DND-41 (cell line): ENCODE results near the gene KLHL20.
"Not testable (repeated sequence)": the region's sequence is repeated elsewhere in the genome, so short reads cannot be mapped to it uniquely, and the experiment has no call there.

Source experiments
- ATAC-seq: fragments of 200-7000 bp; cut with Tn5 transposase; 3 replicates; pipeline ENCODE4 v1.9.1; 2021; ENCODE audit warnings: low read depth; ENCODE audit not compliant: insufficient read depth
- DNase-seq: peaks from one replicate; pipeline ENCODE4 v3.0.0-alpha.2; 2020
- H2AFZ ChIP-seq: 2 replicates; pipeline ENCODE4 v1.6.0; 2012; ENCODE audit warnings: low read depth, low read length
- H3K27ac ChIP-seq: 2 replicates; pipeline ENCODE4 v1.5.1; 2012; ENCODE audit warnings: low read length, inconsistent platforms
- H3K27me3 ChIP-seq: fragments of 200-600 bp; sonication (generic); 2 replicates; pipeline ENCODE4 v1.6.0; 2012; ENCODE audit warnings: low read length, mild to moderate bottlenecking, inconsistent platforms; ENCODE audit not compliant: insufficient read depth, poor library complexity
- H3K36me3 ChIP-seq: 2 replicates; pipeline ENCODE4 v1.5.1; 2012; ENCODE audit warnings: low read length, inconsistent platforms; ENCODE audit not compliant: insufficient read depth
- H3K4me1 ChIP-seq: 2 replicates; pipeline ENCODE4 v1.5.1; 2012; ENCODE audit warnings: mild to moderate bottlenecking, low read length; ENCODE audit not compliant: insufficient read depth
- H3K4me2 ChIP-seq: 2 replicates; pipeline ENCODE4 v1.6.0; 2012; ENCODE audit warnings: mild to moderate bottlenecking, moderate library complexity, low read length, inconsistent platforms; ENCODE audit not compliant: insufficient read depth
- H3K4me3 ChIP-seq, 2 experiments: fragments of 200-600 bp in 1 of 2; shearing (Covaris generic) in 1 of 2; 2 replicates each; pipeline ENCODE4 v1.5.1; 2012 to 2016; ENCODE audit warnings: inconsistent platforms in 2 of 2, low read length in 2 of 2, mild to moderate bottlenecking in 2 of 2, low read depth in 1 of 2, moderate library complexity in 1 of 2
- H3K79me2 ChIP-seq: 2 replicates; pipeline ENCODE4 v1.6.0; 2012; ENCODE audit warnings: low read length, inconsistent platforms; ENCODE audit not compliant: insufficient read depth
- H3K9ac ChIP-seq: 2 replicates; pipeline ENCODE4 v1.6.0; 2012; ENCODE audit warnings: low read depth, mild to moderate bottlenecking, inconsistent platforms, low read length, moderate library complexity
- H3K9me3 ChIP-seq: 2 replicates; pipeline ENCODE4 v1.5.1; 2012; ENCODE audit warnings: low read length, moderate library complexity, mild to moderate bottlenecking, inconsistent platforms; ENCODE audit not compliant: insufficient read depth, severe bottlenecking
- H4K20me1 ChIP-seq: 2 replicates; pipeline ENCODE4 v1.6.0; 2012; ENCODE audit warnings: low read length; ENCODE audit not compliant: insufficient read depth
- CTCF ChIP-seq: IDR thresholded peaks from 2 replicates; pipeline ENCODE4 v1.5.1; 2012; ENCODE audit warnings: borderline replicate concordance, low read length, moderate library complexity, mild to moderate bottlenecking; ENCODE audit not compliant: poor library complexity, severe bottlenecking; ENCODE audit errors: extremely low read depth
- EZH2 ChIP-seq: IDR thresholded peaks from 3 replicates; pipeline ENCODE4 v1.6.1; 2012; ENCODE audit warnings: borderline replicate concordance, low read depth, mild to moderate bottlenecking, moderate library complexity, low read length, inconsistent platforms; ENCODE audit not compliant: severe bottlenecking

Gene KLHL20

DNA sequence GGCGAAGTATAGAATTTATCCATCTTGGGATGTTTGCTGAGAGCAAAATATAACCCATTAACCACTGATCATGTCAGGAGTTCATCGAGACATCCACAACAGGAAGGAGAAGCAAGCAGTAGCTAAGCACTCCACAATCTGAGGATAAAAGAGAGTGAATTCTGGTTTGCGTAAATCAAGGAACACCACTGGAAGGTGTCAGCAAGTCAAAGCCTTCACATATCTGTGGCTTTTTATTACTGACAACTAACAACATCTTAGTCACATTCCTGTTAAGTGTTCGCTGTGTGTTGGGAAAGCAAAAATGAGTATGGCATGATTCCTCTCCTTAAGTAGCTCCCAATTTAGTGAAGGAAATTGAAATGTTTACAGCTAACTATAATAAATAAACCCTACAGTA is 65.2 kb downstream of the KLHL20 start:
- Histone ChIP-seq H3K36me3 (peaks cover 85% of the 10 kb centered on the region), H3K27me3 (no peaks in the 10 kb centered on the region), H3K27ac (no peak overlapping the region), H3K79me2 (no peaks in the 10 kb centered on the region), H2AFZ (no peak overlapping the region), H3K9me3 (no peaks in the 10 kb centered on the region), H4K20me1 (no peaks in the 10 kb centered on the region), H3K4me2 (no peak overlapping the region), H3K4me3 (no peak overlapping the region), H3K4me1 (no peaks in the 10 kb centered on the region), H3K9ac (no peak overlapping the region)
- ATAC-seq (no peak), DNase-seq (no peak)
- no peak for TF ChIP-seq EZH2
- no peak for TF ChIP-seq CTCF

GRCh38 chr1:173784997-173785396 is 70.2 kb downstream of the KLHL20 start:
- Histone ChIP-seq H2AFZ (no peak overlapping the region), H3K4me1 (no peaks in the 10 kb centered on the region), H3K36me3 (peaks cover 72% of the 10 kb centered on the region), H3K9me3 (no peaks in the 10 kb centered on the region), H3K4me2 (no peak overlapping the region), H3K79me2 (no peaks in the 10 kb centered on the region), H3K9ac (no peak overlapping the region), H3K27me3 (no peaks in the 10 kb centered on the region), H3K4me3 (no peak overlapping the region), H3K27ac (no peak overlapping the region), H4K20me1 (no peaks in the 10 kb centered on the region)
- DNase-seq = no peak
- ATAC-seq = no peak
- no peak for TF ChIP-seq CTCF
- TF ChIP-seq EZH2 = no peak

DNA sequence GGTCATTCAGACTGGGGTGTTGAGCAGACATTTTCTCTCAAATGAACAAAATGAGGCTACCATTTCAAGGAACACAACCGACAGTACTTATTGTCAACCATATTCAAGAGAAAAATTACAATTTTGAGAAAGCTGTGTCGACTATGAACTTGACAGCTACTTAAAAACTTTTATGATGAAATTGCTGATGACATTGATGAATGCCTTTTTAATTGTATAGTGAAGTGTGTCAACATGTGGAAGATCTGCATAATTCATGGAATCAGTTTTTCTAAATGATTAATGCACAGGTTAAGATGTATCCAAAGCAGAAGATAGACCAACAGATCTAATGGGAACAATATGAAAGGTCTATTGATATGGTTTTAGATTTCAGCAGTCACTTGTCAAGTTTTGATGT is 75.1 kb downstream of the KLHL20 start:
- Histone ChIP-seq H3K9ac (no peak overlapping the region), H4K20me1 (no peaks in the 10 kb centered on the region), H3K79me2 (no peaks in the 10 kb centered on the region), H3K4me1 (no peaks in the 10 kb centered on the region), H3K4me3 (no peak overlapping the region), H2AFZ (no peak overlapping the region), H3K27ac (no peak overlapping the region), H3K36me3 (peaks cover 37% of the 10 kb centered on the region), H3K9me3 (no peaks in the 10 kb centered on the region), H3K27me3 (no peaks in the 10 kb centered on the region), H3K4me2 (no peak overlapping the region)
- DNase-seq (no peak), ATAC-seq (no peak)
- TF ChIP-seq CTCF (no peak), EZH2 (no peak)

- no peaks in the 10 kb centered on the region for H3K27me3 ChIP-seq
- no peak overlapping the region for H3K4me2 ChIP-seq
- H3K4me3 ChIP-seq = no peak overlapping the region
- H3K4me1 ChIP-seq = no peaks in the 10 kb centered on the region
- H3K9me3 ChIP-seq = no peaks in the 10 kb centered on the region
- peaks cover 69% of the 10 kb centered on the region for H3K36me3 ChIP-seq
- no peak overlapping the region for H3K27ac ChIP-seq
- no peak for ATAC-seq
- DNase-seq = no peak
- no peaks in the 10 kb centered on the region for H3K79me2 ChIP-seq
- TF ChIP-seq EZH2 (no peak), CTCF (no peak)
- no peaks in the 10 kb centered on the region for H4K20me1 ChIP-seq
- no peak overlapping the region for H3K9ac ChIP-seq
- no peak overlapping the region for H2AFZ ChIP-seq
Measured at GRCh38 chr1:173798078-173798477, 83.3 kb downstream of the KLHL20 start.

- H3K27ac ChIP-seq = not testable (repeated sequence)
Measured at GRCh38 chr1:173799995-173800394, 85.2 kb downstream of the KLHL20 start.

More at GRCh38 chr1:173799995-173800394, 85.2 kb downstream of the KLHL20 start:
- H4K20me1 ChIP-seq, H2AFZ ChIP-seq, H3K4me1 ChIP-seq, H3K27me3 ChIP-seq, DNase-seq, ATAC-seq, H3K4me3 ChIP-seq, H3K9me3 ChIP-seq, H3K79me2 ChIP-seq, H3K4me2 ChIP-seq, H3K9ac ChIP-seq: not testable (repeated sequence)
- H3K36me3 ChIP-seq = peaks cover 82% of the 10 kb centered on the region
